ENCODE measurements around the gene DCP2.

GRCh38 chr5:112973036-112973435 lies 3.6 kb upstream of the DCP2 start:
- no peak for TF ChIP-seq CTCF (IDR thresholded peaks at IDR 0.05; ENCODE audit: insufficient read depth, low read length, poor library complexity, severe bottlenecking)
- no peak for TF ChIP-seq EZH2phosphoT487 (conservative IDR thresholded peaks at IDR 0.05; ENCODE audit: low read length)

Data from SU-DHL-6 (cell line).